Tibial artery (tissue), 4 donors: ENCODE data around the gene PIP5K1C.
A peak's percentile ranks its signal among the peaks of the same experiment; 100 is the strongest.

Experiments used
- DNase-seq, 2 donors: peaks; one replicate each; pipeline ENCODE4 v3.0.0-alpha.2; 2019
- H3K27ac ChIP-seq, 2 donors: fragments of 200-600 bp; sonication (generic) in 1 of 2; 1 replicate in 1 of 2; 2 replicates in 1 of 2; pipeline ENCODE4 v1.5.1; 2018 to 2019; ENCODE audit warnings: mild to moderate bottlenecking in 1 of 2
- H3K27me3 ChIP-seq, 2 donors: fragments of 200-600 bp; sonication (generic) in 1 of 2; one replicate each; pipeline versions ENCODE4 v1.5.1 to v1.6.0; 2016 to 2019
- H3K36me3 ChIP-seq, 3 donors: fragments of 200-600 bp; sonication (generic) in 2 of 3; one replicate each; pipeline ENCODE4 v1.5.1; 2016 to 2019; ENCODE audit warnings: mild to moderate bottlenecking in 2 of 3
- H3K4me1 ChIP-seq, 4 donors: fragments of 200-600 bp; sonication (generic) in 2 of 4; 1 replicate in 3 of 4; 2 replicates in 1 of 4; pipeline ENCODE4 v1.5.1; 2016 to 2019
- H3K4me3 ChIP-seq, 2 donors: fragments of 200-600 bp; sonication (generic) in 1 of 2; 1 replicate in 1 of 2; 2 replicates in 1 of 2; pipeline ENCODE4 v1.5.1; 2018 to 2019; ENCODE audit warnings: mild to moderate bottlenecking in 2 of 2
- H3K9me3 ChIP-seq, 3 donors: fragments of 200-600 bp; sonication (generic) in 1 of 3; one replicate each; pipeline ENCODE4 v1.5.1; 2016 to 2019
- CTCF ChIP-seq, 2 experiments: fragments of 200-600 bp in 1 of 2; fragments of 450-650 bp in 1 of 2; IDR thresholded peaks; one replicate each; pipeline ENCODE4 v1.5.1; 2017 to 2019; ENCODE audit warnings: antibody characterized with exemption in 2 of 2, mild to moderate bottlenecking in 1 of 2, moderate library complexity in 1 of 2
- intact Hi-C: fragments of 100-400 bp; cut with DNase I; formaldehyde crosslinking; loops from one replicate; pipeline ENCODE4 v1.15.0; 2023; ENCODE audit warnings: low total_unique reads

Gene PIP5K1C

GRCh38 chr19:3644351-3645066 lies 55.8 kb downstream of the PIP5K1C start:
- Histone ChIP-seq H3K4me3 (no peak overlapping the region), H3K27ac (peak overlapping the region in 1 of 2 donors; percentile 5), H3K4me1 (peaks cover 0 to 14% (median 4%) of the 10 kb centered on the region in 4 donors), H3K27me3 (no peaks in the 10 kb centered on the region), H3K36me3 (peaks cover 41 to 93% (median 86%) of the 10 kb centered on the region in 3 donors), H3K9me3 (no peaks in the 10 kb centered on the region)
- no peak for TF ChIP-seq CTCF (IDR thresholded peaks at IDR 0.05)
- intact Hi-C loops: no loop called here
- DNase-seq: no peak

- no peaks in the 10 kb centered on the region for H3K27me3 ChIP-seq
- H3K4me3 ChIP-seq: no peak overlapping the region
- no peak for DNase-seq
- peaks cover 48 to 100% (median 93%) of the 10 kb centered on the region in 3 donors for H3K36me3 ChIP-seq
- no peaks in the 10 kb centered on the region for H3K9me3 ChIP-seq
- TF ChIP-seq CTCF (IDR thresholded peaks at IDR 0.05): no peak
- no peak overlapping the region for H3K27ac ChIP-seq
- intact Hi-C loops: no loop called here
- peaks cover 0 to 14% (median 4%) of the 10 kb centered on the region in 4 donors for H3K4me1 ChIP-seq
Observed at GRCh38 chr19:3643674-3644313, 56.5 kb downstream of the PIP5K1C start.

DNA sequence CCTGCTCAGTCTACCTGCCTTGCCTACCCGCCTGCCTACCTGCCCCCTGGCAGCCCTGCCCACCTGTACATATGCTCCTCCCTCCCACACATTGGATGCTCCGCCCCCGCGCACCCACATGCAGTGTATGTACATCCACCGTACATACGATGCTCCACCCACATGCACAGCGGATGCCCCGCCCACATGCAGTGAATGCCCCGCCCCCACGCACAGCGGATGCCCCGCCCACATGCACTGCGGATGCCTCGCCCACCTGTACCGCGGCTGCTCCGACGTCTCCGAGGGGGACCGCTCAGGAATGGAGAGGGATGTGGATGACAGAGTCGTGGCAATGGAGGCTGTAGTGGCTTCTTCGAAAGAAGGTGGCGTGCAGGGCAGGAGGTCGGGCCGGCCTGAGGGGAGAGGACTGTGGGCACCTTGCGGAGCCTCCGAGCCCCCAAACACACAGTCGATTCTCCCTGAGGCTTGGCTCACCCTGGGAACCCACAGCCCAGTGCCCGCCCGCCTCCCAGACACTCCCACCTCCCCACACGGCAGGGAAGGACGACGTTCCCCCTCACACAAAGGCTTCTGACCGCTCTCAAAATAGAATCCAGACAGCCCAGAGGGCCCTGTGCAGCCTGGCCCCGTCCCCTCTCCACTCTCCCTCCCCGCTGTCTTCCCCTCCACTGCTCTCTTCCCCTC lies 57.1 kb downstream of the PIP5K1C start:
- no peaks in the 10 kb centered on the region for H3K9me3 ChIP-seq
- no peak for DNase-seq
- intact Hi-C loops: no loop called here
- peaks cover 55 to 100% (median 93%) of the 10 kb centered on the region in 3 donors for H3K36me3 ChIP-seq
- no peaks in the 10 kb centered on the region for H3K27me3 ChIP-seq
- no peak overlapping the region for H3K4me3 ChIP-seq
- H3K27ac ChIP-seq: no peak overlapping the region
- peaks cover 0 to 14% (median 4%) of the 10 kb centered on the region in 4 donors for H3K4me1 ChIP-seq
- TF ChIP-seq CTCF (IDR thresholded peaks at IDR 0.05): no peak

- Histone ChIP-seq H3K9me3 (no peaks in the 10 kb centered on the region), H3K36me3 (peaks cover 63 to 100% (median 94%) of the 10 kb centered on the region in 3 donors), H3K27me3 (no peaks in the 10 kb centered on the region), H3K27ac (no peak overlapping the region), H3K4me3 (no peak overlapping the region), H3K4me1 (peaks cover 0 to 14% (median 4%) of the 10 kb centered on the region in 4 donors)
- intact Hi-C loops: no loop called here
- TF ChIP-seq CTCF (IDR thresholded peaks at IDR 0.05): no peak
- DNase-seq: no peak
Observed at GRCh38 chr19:3642296-3642695, 58.0 kb downstream of the PIP5K1C start.

DNA sequence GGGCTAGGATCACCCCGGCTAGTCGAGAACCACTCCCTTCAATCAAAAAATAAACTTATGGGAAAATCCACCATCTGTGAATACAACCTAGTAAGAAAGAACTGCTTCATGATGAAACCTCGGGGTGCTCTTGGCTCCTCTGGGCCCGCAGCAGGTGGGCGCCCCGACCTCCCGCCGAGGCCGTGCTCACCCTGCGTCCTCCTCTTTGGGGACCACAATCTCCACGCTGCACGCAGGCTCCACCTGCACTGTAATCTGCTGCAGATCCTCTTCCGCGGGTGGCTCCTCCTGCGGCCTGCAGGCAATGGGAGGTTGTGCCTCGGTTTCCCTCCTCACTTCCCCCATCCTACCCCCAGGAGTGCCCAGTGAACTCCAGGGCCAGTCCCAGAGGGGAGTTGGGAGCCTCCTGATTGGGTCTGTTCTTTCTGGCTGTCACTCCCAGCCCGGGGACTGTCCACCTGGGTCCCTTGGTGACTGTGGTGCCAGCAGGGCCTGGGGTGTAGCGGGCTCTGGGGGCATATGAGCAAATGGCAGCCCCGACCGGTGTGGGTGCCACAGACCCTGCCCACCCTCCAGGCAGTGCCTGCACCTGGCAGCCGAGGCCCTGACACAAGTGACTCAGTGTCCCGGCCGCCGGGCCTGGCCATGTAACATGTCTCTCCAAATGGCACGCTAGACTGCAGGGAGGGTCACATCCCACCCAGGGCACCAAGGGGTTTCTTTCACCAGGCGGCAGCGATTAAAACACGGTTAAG lies 58.6 kb downstream of the PIP5K1C start:
- TF ChIP-seq CTCF (IDR thresholded peaks at IDR 0.05): no peak
- H3K27ac ChIP-seq: no peak overlapping the region
- H3K36me3 ChIP-seq: peaks cover 63 to 100% (median 94%) of the 10 kb centered on the region in 3 donors
- no peaks in the 10 kb centered on the region for H3K9me3 ChIP-seq
- intact Hi-C loops: no loop called here
- H3K4me3 ChIP-seq: no peak overlapping the region
- H3K27me3 ChIP-seq: no peaks in the 10 kb centered on the region
- peaks cover 0 to 14% (median 4%) of the 10 kb centered on the region in 4 donors for H3K4me1 ChIP-seq
- DNase-seq: no peak
